GM12892 (cell line): Measurements from ENCODE around the gene CDH9.

Experiments used
- POLR2A ChIP-seq: IDR thresholded peaks from 2 replicates; pipeline ENCODE4 v1.6.1; 2011; ENCODE audit warnings: low read depth, low read length, control low read depth
- POLR2AphosphoS5 ChIP-seq: IDR thresholded peaks from 2 replicates; pipeline ENCODE4 v1.6.1; 2011; ENCODE audit warnings: low read depth, low read length, control low read depth
- TAF1 ChIP-seq: IDR thresholded peaks from 2 replicates; pipeline ENCODE4 v1.6.1; 2011; ENCODE audit warnings: low read depth, mild to moderate bottlenecking, control low read depth, low read length, borderline replicate concordance

DNA sequence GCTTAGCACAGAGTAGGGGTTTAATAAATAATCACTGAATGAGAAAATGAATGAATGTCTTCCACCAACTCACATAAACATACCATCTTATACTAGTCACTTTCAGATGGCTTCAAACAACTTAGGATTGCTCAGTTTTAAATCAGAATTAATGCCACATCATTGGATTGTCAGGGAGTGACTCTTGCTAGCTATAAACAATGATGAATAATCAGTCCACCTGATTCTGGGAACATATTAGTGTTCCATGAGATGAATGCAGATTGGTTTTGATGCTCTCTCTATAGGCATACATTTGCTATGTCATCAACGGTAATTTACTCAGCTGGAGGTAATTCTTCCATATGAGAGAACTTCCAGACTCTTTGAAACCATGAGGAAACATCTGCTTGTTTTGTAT is 97.4 kb downstream of the CDH9 start:
- no peak for TF ChIP-seq POLR2AphosphoS5
- TF ChIP-seq POLR2A = no peak
- no peak for TF ChIP-seq TAF1
